Measurements from ENCODE around the gene BLM. TPM values are rescaled to one million over a fixed set of nuclear protein-coding genes. Genes with fewer than 3 reads are reported as not detected.

Gene BLM
- total RNA-seq, 2 donors from 2014 or later = 29.6 to 34.9 TPM

DNA sequence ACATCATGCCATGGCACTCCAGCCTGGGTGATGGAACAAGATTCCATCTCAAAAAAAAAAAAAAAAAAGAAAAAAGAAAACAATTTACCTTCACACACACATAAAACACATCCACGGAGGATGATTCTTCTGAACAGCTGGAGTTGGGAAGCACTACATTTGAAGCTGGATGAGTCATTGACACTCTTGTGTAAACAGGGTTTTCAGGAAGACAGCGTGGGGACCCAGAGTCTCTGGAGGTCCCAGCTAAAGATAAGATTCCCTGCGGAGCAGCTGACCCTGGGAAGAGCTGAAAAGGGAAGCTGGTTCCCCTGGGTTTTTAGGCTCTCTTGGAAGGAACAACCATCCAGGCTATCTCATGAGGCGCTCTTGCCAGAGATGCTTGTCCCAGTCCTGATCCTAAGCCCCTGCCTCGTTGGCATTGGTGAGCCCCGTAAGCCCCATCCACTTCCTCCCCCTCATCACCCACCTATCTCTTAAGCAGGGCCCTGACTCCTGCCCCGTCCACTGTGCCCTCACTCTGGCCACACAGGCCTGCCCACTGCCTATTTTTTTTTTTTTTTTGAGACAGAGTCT is 119.2 kb downstream of the BLM start:
- WGBS, 2 experiments (ENCODE audit: insufficient coverage in 1 of 2, insufficient read length in 1 of 2) = 71 to 78% methylated on average over 5 to 7 of the region's 7 CpGs
- no peak overlapping the region for H3K27ac ChIP-seq (ENCODE audit: low read depth, low read length)
- H3K9ac ChIP-seq (ENCODE audit: extremely low read depth, low read length, poor library complexity, severe bottlenecking) = no peak overlapping the region
- H3K9me3 Mint-ChIP-seq = no peaks in the 10 kb centered on the region
- peaks cover 16% of the 10 kb centered on the region for H3K4me1 Mint-ChIP-seq
- peak overlapping the region; percentile 55 for H3K27ac Mint-ChIP-seq
- H3K27me3 Mint-ChIP-seq (ENCODE audit: insufficient read depth) = no peaks in the 10 kb centered on the region
- TF ChIP-seq, protein P1, sequence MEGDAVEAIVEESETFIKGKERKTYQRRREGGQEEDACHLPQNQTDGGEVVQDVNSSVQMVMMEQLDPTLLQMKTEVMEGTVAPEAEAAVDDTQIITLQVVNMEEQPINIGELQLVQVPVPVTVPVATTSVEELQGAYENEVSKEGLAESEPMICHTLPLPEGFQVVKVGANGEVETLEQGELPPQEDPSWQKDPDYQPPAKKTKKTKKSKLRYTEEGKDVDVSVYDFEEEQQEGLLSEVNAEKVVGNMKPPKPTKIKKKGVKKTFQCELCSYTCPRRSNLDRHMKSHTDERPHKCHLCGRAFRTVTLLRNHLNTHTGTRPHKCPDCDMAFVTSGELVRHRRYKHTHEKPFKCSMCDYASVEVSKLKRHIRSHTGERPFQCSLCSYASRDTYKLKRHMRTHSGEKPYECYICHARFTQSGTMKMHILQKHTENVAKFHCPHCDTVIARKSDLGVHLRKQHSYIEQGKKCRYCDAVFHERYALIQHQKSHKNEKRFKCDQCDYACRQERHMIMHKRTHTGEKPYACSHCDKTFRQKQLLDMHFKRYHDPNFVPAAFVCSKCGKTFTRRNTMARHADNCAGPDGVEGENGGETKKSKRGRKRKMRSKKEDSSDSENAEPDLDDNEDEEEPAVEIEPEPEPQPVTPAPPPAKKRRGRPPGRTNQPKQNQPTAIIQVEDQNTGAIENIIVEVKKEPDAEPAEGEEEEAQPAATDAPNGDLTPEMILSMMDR (conservative IDR thresholded peaks at IDR 0.05) = no peak
- no peak overlapping the region for H3K4me3 Mint-ChIP-seq
- H3K4me3 ChIP-seq (ENCODE audit: low read length) = no peak overlapping the region
- no peaks in the 10 kb centered on the region for H3K36me3 ChIP-seq (ENCODE audit: control insufficient read depth, insufficient read depth, low read length)
- H3K36me3 Mint-ChIP-seq (ENCODE audit: low read depth) = no peaks in the 10 kb centered on the region
- no peaks in the 10 kb centered on the region for H3K27me3 ChIP-seq (ENCODE audit: control insufficient read depth, insufficient read depth, low read length, poor library complexity, severe bottlenecking)
- peaks cover 5% of the 10 kb centered on the region for H3K4me1 ChIP-seq (ENCODE audit: control insufficient read depth, insufficient read depth, low read length)
- H3K9me3 ChIP-seq (ENCODE audit: control insufficient read depth, low read length) = no peaks in the 10 kb centered on the region
- DNase-seq = peak; percentile 80

DNA sequence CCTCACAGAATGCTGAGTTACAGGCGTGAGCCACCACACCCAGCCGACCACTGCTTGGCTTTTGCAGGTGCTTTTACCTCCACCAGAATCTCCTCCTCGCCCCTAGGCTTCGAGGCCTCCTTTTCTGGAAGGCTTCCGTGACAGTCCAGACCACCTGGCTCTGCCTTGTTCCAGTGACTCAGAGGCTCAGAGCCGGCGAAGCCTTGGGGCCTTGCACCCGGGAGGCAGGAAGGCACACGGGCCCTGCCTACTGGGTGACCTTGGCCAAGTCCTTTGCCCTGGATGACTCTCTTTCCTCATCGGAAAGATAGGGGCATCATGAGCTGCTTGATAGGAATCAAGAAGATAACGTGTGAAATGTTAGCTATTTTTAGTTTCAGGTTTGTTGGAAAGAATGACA is 119.9 kb downstream of the BLM start:
- Histone ChIP-seq H3K36me3 (ENCODE audit: control insufficient read depth, insufficient read depth, low read length) (no peaks in the 10 kb centered on the region), H3K4me3 (ENCODE audit: low read length) (no peak overlapping the region), H3K4me1 (ENCODE audit: control insufficient read depth, insufficient read depth, low read length) (peaks cover 5% of the 10 kb centered on the region), H3K27ac (ENCODE audit: low read depth, low read length) (no peak overlapping the region), H3K27me3 (ENCODE audit: control insufficient read depth, insufficient read depth, low read length, poor library complexity, severe bottlenecking) (no peaks in the 10 kb centered on the region), H3K9ac (ENCODE audit: extremely low read depth, low read length, poor library complexity, severe bottlenecking) (no peak overlapping the region), H3K9me3 (ENCODE audit: control insufficient read depth, low read length) (no peaks in the 10 kb centered on the region)
- Mint-ChIP-seq H3K4me1 (peaks cover 18% of the 10 kb centered on the region), H3K4me3 (no peak overlapping the region), H3K9me3 (no peaks in the 10 kb centered on the region), H3K27me3 (ENCODE audit: insufficient read depth) (no peaks in the 10 kb centered on the region), H3K36me3 (ENCODE audit: low read depth) (no peaks in the 10 kb centered on the region), H3K27ac (peak overlapping the region; percentile 55)
- no peak for DNase-seq
- TF ChIP-seq, protein P1 (conservative IDR thresholded peaks at IDR 0.05) = no peak
- WGBS, 2 experiments (ENCODE audit: insufficient coverage in 1 of 2, insufficient read length in 1 of 2) = 93 to 100% methylated on average over 7 to 11 of the region's 11 CpGs

DNA sequence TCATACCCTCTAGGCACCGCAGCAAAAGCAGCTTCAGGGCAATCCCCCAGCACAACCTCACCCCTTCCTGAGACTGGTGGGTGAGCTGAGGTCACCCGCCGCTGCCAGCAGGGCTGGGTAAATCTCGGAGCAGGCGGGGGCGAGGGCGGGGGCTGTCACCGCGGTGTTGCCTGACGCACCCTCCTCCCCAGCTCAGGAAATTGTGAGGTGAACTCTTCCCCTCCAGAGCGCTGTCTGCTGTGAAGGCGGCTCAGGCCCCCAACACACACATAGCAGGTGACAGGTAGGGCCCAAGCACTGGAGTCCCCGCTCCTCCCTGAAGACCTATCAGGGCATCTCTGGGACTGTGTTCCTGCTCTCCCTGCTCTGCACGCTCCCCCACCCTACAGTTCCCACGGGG is 121.0 kb downstream of the BLM start:
- 92 to 93% methylated on average over 12 to 15 of the region's 15 CpGs for WGBS, 2 experiments (ENCODE audit: insufficient coverage in 1 of 2, insufficient read length in 1 of 2)
- Histone ChIP-seq H3K27ac (ENCODE audit: low read depth, low read length) (no peak overlapping the region), H3K9me3 (ENCODE audit: control insufficient read depth, low read length) (no peaks in the 10 kb centered on the region), H3K9ac (ENCODE audit: extremely low read depth, low read length, poor library complexity, severe bottlenecking) (no peak overlapping the region), H3K4me3 (ENCODE audit: low read length) (no peak overlapping the region), H3K27me3 (ENCODE audit: control insufficient read depth, insufficient read depth, low read length, poor library complexity, severe bottlenecking) (no peaks in the 10 kb centered on the region), H3K4me1 (ENCODE audit: control insufficient read depth, insufficient read depth, low read length) (peaks cover 5% of the 10 kb centered on the region), H3K36me3 (ENCODE audit: control insufficient read depth, insufficient read depth, low read length) (no peaks in the 10 kb centered on the region)
- Mint-ChIP-seq H3K36me3 (ENCODE audit: low read depth) (no peaks in the 10 kb centered on the region), H3K9me3 (no peaks in the 10 kb centered on the region), H3K27ac (no peak overlapping the region), H3K27me3 (ENCODE audit: insufficient read depth) (no peaks in the 10 kb centered on the region), H3K4me3 (no peak overlapping the region), H3K4me1 (peaks cover 18% of the 10 kb centered on the region)
- TF ChIP-seq, protein P1 (conservative IDR thresholded peaks at IDR 0.05) = no peak
- no peak for DNase-seq

Data from endodermal cell (in vitro differentiated cells).